Measurements from ENCODE around the gene MAP7D2. TPM values are rescaled to one million over a fixed set of nuclear protein-coding genes. Genes with fewer than 3 reads are reported as not detected.
"Not testable (repeated sequence)": the region's sequence is repeated elsewhere in the genome, so short reads cannot be mapped to it uniquely, and the experiment has no call there.

Gene MAP7D2
- total and polyA plus RNA-seq, 2 donors from 2014 or later = 0.76 to 3.6 TPM

DNA sequence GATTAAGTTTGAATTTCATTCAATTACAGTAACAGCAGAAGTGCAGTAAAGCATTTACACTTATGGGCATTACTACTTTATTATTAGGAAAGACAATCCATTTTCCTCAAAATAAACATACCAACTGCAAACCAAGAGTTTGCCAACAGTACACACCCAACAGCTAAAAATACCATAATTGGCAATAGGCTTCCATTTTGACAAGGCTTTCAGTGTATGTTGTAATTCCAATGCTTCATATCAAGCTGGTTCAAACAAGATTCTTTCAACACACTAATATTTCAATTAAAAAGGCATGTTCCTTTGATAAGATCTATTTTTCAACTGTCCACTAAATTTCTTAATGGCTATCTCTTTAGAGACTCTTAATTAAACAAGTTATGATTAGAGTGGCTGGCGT is 12.8 kb upstream of the MAP7D2 start:
- intact Hi-C loops (cut with DNase I) = no loop called here
- Histone ChIP-seq H3K4me1 (ENCODE audit: control insufficient read depth in 2 of 3, insufficient read depth in 2 of 3, low read depth in 1 of 3, low read length in 3 of 3) (no peaks in the 10 kb centered on the region), H3K27me3 (ENCODE audit: control insufficient read depth, insufficient read depth, low read length) (no peaks in the 10 kb centered on the region), H3K4me3 (ENCODE audit: low read length in 3 of 3) (no peak overlapping the region), H3K27ac (ENCODE audit: low read depth in 2 of 2, low read length in 2 of 2) (no peak overlapping the region), H3K9ac (ENCODE audit: low read length in 3 of 3) (no peak overlapping the region), H3K36me3 (ENCODE audit: control insufficient read depth in 2 of 3, insufficient read depth in 3 of 3, low read length in 3 of 3) (peaks cover 0 to 12% (median 9%) of the 10 kb centered on the region in 3 donors), H3K9me3 (ENCODE audit: control insufficient read depth in 2 of 3, insufficient read depth in 1 of 3, low read length in 3 of 3) (no peaks in the 10 kb centered on the region)
- FAIRE-seq (no peak), DNase-seq (no peak)
- TF ChIP-seq, protein P1, sequence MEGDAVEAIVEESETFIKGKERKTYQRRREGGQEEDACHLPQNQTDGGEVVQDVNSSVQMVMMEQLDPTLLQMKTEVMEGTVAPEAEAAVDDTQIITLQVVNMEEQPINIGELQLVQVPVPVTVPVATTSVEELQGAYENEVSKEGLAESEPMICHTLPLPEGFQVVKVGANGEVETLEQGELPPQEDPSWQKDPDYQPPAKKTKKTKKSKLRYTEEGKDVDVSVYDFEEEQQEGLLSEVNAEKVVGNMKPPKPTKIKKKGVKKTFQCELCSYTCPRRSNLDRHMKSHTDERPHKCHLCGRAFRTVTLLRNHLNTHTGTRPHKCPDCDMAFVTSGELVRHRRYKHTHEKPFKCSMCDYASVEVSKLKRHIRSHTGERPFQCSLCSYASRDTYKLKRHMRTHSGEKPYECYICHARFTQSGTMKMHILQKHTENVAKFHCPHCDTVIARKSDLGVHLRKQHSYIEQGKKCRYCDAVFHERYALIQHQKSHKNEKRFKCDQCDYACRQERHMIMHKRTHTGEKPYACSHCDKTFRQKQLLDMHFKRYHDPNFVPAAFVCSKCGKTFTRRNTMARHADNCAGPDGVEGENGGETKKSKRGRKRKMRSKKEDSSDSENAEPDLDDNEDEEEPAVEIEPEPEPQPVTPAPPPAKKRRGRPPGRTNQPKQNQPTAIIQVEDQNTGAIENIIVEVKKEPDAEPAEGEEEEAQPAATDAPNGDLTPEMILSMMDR (IDR thresholded peaks at IDR 0.05; ENCODE audit: borderline replicate concordance, extremely low read depth, insufficient read depth) = no peak

DNA sequence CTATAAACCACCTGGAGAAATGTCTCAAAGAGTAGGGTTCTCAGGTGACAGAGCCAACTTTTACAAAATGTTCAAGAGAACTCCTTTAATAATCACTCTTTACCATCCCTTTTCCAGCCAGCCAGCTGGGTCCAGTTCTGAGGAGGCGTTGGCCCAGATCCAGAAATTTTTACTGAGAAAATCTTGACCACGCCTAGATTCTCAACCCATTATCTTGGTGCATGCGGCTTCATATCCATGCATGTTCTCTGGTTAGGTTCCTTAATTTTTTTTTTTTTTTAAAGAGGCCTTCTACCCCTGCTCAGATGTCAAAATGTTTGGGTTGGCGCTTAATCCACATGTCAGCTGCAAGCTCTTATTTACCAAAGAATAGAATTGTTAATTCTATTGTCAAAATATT is 12.0 kb upstream of the MAP7D2 start:
- no peak overlapping the region for H3K27ac ChIP-seq (ENCODE audit: low read depth in 2 of 2, low read length in 2 of 2)
- no peaks in the 10 kb centered on the region for H3K27me3 ChIP-seq (ENCODE audit: control insufficient read depth, insufficient read depth, low read length)
- H3K36me3 ChIP-seq (ENCODE audit: control insufficient read depth in 2 of 3, insufficient read depth in 3 of 3, low read length in 3 of 3) = peaks cover 0 to 12% (median 9%) of the 10 kb centered on the region in 3 donors
- no peaks in the 10 kb centered on the region for H3K9me3 ChIP-seq (ENCODE audit: control insufficient read depth in 2 of 3, insufficient read depth in 1 of 3, low read length in 3 of 3)
- H3K9ac ChIP-seq (ENCODE audit: low read length in 3 of 3) = no peak overlapping the region
- TF ChIP-seq, protein P1 (IDR thresholded peaks at IDR 0.05; ENCODE audit: borderline replicate concordance, extremely low read depth, insufficient read depth) = no peak
- no peak for FAIRE-seq
- no peak for DNase-seq
- no peaks in the 10 kb centered on the region for H3K4me1 ChIP-seq (ENCODE audit: control insufficient read depth in 2 of 3, insufficient read depth in 2 of 3, low read depth in 1 of 3, low read length in 3 of 3)
- intact Hi-C loops (cut with DNase I) = no loop called here
- H3K4me3 ChIP-seq (ENCODE audit: low read length in 3 of 3) = no peak overlapping the region

DNA sequence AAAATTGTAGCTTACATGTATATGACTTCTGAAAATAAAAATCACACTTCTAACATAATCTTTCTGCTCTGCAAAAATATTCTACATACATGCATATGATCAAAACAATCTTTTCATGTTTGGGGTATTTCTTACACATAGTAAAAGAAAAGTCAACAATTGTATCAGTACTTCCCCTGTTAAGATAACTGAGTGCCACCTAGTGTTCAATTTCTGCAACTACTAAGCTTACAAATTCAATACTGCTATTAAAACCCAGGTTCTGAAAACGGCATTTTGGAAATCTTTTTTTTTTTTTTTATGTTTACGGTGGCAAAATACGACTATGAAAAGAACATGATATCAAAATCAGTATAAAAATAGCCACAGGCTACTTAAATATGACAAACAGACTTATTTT is 10.7 kb upstream of the MAP7D2 start:
- peak; percentile 100 for FAIRE-seq
- H3K4me3 ChIP-seq (ENCODE audit: low read length in 3 of 3) = not testable (repeated sequence)

DNA sequence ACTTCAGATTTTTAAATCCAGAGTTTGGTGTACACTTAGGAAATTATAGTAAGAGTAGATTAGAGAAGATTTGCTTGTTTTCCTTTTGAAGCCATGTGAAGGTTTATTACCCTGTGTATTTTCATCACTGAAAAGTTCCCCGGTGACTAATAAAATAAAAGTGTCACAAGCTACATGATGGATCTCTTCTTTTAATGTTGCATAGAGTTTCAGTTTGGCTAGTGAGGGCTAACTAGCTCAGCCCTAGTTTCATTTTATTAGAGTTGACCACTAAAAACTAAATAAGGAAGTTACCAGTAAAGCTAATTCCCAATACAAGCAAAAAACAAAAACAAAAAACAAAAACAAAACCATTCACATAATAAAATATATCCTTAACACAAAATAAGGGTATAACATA is 10.1 kb upstream of the MAP7D2 start:
- H3K9me3 ChIP-seq (ENCODE audit: control insufficient read depth in 2 of 3, insufficient read depth in 1 of 3, low read length in 3 of 3); H3K4me3 ChIP-seq (ENCODE audit: low read length in 3 of 3); H3K36me3 ChIP-seq (ENCODE audit: control insufficient read depth in 2 of 3, insufficient read depth in 3 of 3, low read length in 3 of 3); H3K9ac ChIP-seq (ENCODE audit: low read length in 3 of 3); intact Hi-C loops (cut with DNase I); FAIRE-seq; H3K27me3 ChIP-seq (ENCODE audit: control insufficient read depth, insufficient read depth, low read length); H3K27ac ChIP-seq (ENCODE audit: low read depth in 2 of 2, low read length in 2 of 2); H3K4me1 ChIP-seq (ENCODE audit: control insufficient read depth in 2 of 3, insufficient read depth in 2 of 3, low read depth in 1 of 3, low read length in 3 of 3); DNase-seq: not testable (repeated sequence)

More for the DNA sequence above, 10.7 kb upstream of the MAP7D2 start:
- H3K27ac ChIP-seq (ENCODE audit: low read depth in 2 of 2, low read length in 2 of 2); H3K4me1 ChIP-seq (ENCODE audit: control insufficient read depth in 2 of 3, insufficient read depth in 2 of 3, low read depth in 1 of 3, low read length in 3 of 3); intact Hi-C loops (cut with DNase I); H3K9ac ChIP-seq (ENCODE audit: low read length in 3 of 3); H3K27me3 ChIP-seq (ENCODE audit: control insufficient read depth, insufficient read depth, low read length); H3K36me3 ChIP-seq (ENCODE audit: control insufficient read depth in 2 of 3, insufficient read depth in 3 of 3, low read length in 3 of 3); DNase-seq; H3K9me3 ChIP-seq (ENCODE audit: control insufficient read depth in 2 of 3, insufficient read depth in 1 of 3, low read length in 3 of 3): not testable (repeated sequence)
- TF ChIP-seq, protein P1 (IDR thresholded peaks at IDR 0.05; ENCODE audit: borderline replicate concordance, extremely low read depth, insufficient read depth) = peak; percentile 9

Measured in kidney (tissue), 14 donors.